Right cardiac atrium (tissue), 5 donors: ENCODE data around the gene PCBP3. TPM values are rescaled to one million over a fixed set of nuclear protein-coding genes. Genes with fewer than 3 reads are reported as not detected.

ENCODE experiments used
- ATAC-seq, 2 donors: fragments of 200-7000 bp; cut with Tn5 transposase; one replicate each; pipeline versions ENCODE4 v1.8.0 to v1.9.1; 2020; ENCODE audit warnings: moderate library complexity in 2 of 2, mild to moderate bottlenecking in 1 of 2
- DNase-seq, 3 donors: peaks; one replicate each; pipeline ENCODE4 v3.0.0-alpha.2; 2020
- H3K27ac ChIP-seq: one replicate; pipeline ENCODE4 v1.5.1; 2013; ENCODE audit warnings: mild to moderate bottlenecking, low read length, control low read depth, moderate library complexity
- H3K27me3 ChIP-seq: one replicate; pipeline ENCODE4 v1.6.1; 2013; ENCODE audit not compliant: control insufficient read depth, insufficient read depth
- H3K4me1 ChIP-seq: one replicate; pipeline ENCODE4 v1.6.1; 2013; ENCODE audit warnings: low read length; ENCODE audit not compliant: control insufficient read depth, insufficient read depth
- H3K4me3 ChIP-seq: one replicate; pipeline ENCODE4 v1.5.1; 2013; ENCODE audit warnings: low read length, control low read depth
- H3K9me3 ChIP-seq: one replicate; pipeline ENCODE4 v1.6.1; 2013; ENCODE audit warnings: low read length; ENCODE audit not compliant: control insufficient read depth
- WGBS: extraction: QIAGEN DNeasy Blood & Tissue Kit; methylation state at CpG from one replicate; pipeline ENCODE4 v1.1.7; 2013; 5-methylcytosine and 5-hydroxymethylcytosine counted together
- intact Hi-C, 4 donors: fragments of 100-400 bp; cut with DNase I; formaldehyde crosslinking; loops; one replicate each; pipeline versions ENCODE4 v1.11.0 to v1.14.0; 2022 to 2023
- polyA plus RNA-seq: library from polyadenylated mRNA; stranded (reverse); fragments of 200-250 nt; gene quantifications from one replicate; pipeline ENCODE4 v1.2.3, GENCODE V29; 2013
- total RNA-seq, 4 donors: library from RNA; stranded (reverse); fragmentation: NEBNext Ultra II Directional; extraction: Animal tissue kit (Norgen Biotek cat#: 25700); gene quantifications; one replicate each; pipeline ENCODE4 v1.2.1, GENCODE V29; 2021
- donor health status: healthy with polysubstance abuse.
- donor health status: DM: no; HTN: yes; CAD: no.
- donor health status: DM: no; HTN: no; CAD: no.
- donor health status: DM: no; HTN: yes; CAD: no; lungs with severe emphysema.
- donor health status: DM: yes; HTN: yes; CAD: no.

PCBP3 gene
- total and polyA plus RNA-seq, 5 donors, result 1.2 to 4.9 (median 3.4) TPM

DNA sequence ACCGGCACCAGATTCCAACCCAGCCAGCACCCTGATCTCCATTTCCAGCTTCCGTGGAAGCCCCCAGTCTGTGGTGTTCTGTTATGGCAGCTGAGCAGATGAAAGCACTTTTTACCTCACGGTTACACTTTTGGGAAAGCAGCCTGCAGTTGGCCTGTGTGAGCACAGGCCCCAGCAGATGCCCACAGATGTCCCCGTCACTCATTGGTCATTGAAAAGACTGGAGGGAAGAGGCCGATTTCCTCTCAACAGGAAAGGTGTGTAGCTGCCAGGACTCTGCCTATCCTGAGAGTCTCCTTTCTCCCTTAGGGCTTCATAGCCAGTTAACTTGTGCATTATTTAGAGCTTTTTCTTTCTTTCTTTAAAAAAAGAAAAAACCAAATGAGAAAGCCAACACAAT is 123.0 kb downstream of the PCBP3 start:
- no peaks in the 10 kb centered on the region for H3K9me3 ChIP-seq
- no peaks in the 10 kb centered on the region for H3K4me1 ChIP-seq
- H3K27me3 ChIP-seq, result no peaks in the 10 kb centered on the region
- WGBS, result 84% methylated on average over 5 of the region's 5 CpGs
- intact Hi-C loops, result no loop called here
- no peak overlapping the region for H3K4me3 ChIP-seq
- ATAC-seq, result no peak
- no peak for DNase-seq
- H3K27ac ChIP-seq, result no peak overlapping the region

DNA sequence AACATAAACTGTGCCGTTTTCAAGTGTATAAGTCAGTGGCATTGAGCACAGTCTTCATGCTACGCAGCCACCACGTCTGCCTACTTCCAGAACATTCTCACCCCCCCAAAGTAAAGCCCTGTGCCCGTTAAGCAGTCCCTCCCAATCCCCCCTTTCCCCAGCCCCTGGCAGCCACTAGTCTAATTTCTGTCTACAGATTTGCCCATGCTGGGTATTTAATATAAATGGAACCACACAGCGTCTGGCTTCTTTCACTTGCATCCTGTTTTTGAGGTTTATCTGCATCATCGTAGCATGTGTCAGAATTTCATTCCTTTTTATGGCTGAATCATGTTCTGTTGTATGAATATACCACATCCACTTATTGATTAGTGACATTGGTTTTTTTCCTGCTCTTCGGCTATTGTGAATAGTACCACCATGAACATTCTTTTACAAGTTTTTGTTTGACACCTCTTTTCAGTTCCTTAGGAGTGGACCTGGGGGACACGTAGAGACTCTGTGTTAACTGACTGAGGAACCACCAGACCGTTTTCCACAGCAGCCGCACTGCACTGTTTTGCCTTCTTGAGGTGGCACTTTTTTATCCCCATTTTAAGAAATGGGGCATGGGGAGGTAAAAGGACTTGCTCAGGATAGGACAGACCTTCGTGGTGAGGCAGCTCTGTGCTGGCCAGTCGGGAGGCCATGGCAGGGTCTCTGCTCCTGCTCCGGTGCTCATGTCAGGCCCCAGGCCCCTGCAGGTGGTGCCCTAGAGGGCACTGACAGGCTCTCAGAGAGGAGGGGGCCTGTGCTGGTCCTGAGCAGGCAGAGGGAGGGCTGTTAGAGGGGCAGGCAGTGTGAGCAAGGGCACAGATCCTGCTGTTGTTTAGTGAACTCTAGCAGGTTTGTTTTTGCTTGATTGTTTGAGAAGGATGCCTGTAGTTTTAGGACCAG is 123.8 kb downstream of the PCBP3 start:
- intact Hi-C loops, result no loop called here
- H3K27ac ChIP-seq, result no peak overlapping the region
- H3K4me3 ChIP-seq, result no peak overlapping the region
- no peak for DNase-seq
- H3K4me1 ChIP-seq, result no peaks in the 10 kb centered on the region
- 78% methylated on average over 13 of the region's 13 CpGs for WGBS
- H3K9me3 ChIP-seq, result no peaks in the 10 kb centered on the region
- no peak for ATAC-seq
- no peaks in the 10 kb centered on the region for H3K27me3 ChIP-seq

DNA sequence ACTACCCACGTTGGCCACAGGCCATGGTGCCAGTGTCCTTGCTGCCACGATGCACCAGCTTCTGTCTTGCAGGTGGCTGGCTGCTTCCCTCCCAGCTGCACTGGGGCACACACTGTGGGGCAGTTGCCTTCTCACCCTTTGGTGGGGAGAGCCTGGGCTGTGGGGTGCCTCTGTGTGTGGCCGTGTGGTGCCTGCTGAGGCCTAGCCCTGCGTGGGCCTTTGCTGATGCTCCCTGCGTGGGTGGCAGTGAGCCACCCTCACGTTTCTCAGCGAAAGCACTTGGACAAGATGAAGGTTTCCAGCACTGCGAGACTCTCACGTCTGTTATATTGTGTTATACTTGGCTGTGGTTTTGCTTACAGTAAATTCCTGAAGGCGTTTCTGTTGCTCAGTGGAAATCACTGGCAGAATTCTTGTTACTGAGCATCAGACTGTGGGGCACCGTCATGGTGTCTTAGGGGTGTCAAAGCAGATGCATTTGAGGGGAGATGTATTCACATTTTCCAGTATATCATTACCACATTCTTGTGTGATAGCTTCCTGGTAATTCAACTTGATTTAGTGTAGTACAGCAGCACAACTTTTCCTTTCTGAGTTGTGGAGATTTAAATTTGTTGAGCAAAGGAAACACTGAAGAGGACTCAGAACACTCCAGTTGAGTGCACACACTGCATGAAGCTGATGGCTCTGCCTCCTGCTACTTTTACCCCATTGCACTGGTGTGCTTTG is 124.7 kb downstream of the PCBP3 start:
- no peaks in the 10 kb centered on the region for H3K4me1 ChIP-seq
- H3K9me3 ChIP-seq, result no peaks in the 10 kb centered on the region
- H3K4me3 ChIP-seq, result no peak overlapping the region
- H3K27me3 ChIP-seq, result no peaks in the 10 kb centered on the region
- ATAC-seq (peak in 1 of 2 donors; percentile 47), DNase-seq (no peak)
- no peak overlapping the region for H3K27ac ChIP-seq
- intact Hi-C loops, result no loop called here
- 38% methylated on average over 11 of the region's 11 CpGs for WGBS

DNA sequence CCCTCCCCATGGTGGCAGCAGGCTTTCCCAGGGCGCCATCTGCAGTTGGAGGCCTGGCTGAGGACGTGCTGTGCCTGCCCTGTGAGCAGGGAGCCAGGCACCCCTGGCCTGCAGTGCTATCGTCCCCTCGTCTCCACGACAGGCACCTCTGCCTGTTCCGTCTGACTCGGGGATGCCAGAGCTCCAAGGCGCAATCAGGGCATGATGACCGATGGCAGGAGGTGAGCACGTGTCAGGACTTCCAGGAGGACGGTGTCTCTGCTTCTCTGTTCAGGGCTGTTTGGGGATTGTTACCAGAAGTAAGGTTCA is 125.2 kb downstream of the PCBP3 start:
- H3K4me1 ChIP-seq, result no peaks in the 10 kb centered on the region
- no peaks in the 10 kb centered on the region for H3K9me3 ChIP-seq
- intact Hi-C loops, result no loop called here
- no peak for ATAC-seq
- no peaks in the 10 kb centered on the region for H3K27me3 ChIP-seq
- no peak overlapping the region for H3K4me3 ChIP-seq
- no peak for DNase-seq
- 81% methylated on average over 11 of the region's 11 CpGs for WGBS
- no peak overlapping the region for H3K27ac ChIP-seq

DNA sequence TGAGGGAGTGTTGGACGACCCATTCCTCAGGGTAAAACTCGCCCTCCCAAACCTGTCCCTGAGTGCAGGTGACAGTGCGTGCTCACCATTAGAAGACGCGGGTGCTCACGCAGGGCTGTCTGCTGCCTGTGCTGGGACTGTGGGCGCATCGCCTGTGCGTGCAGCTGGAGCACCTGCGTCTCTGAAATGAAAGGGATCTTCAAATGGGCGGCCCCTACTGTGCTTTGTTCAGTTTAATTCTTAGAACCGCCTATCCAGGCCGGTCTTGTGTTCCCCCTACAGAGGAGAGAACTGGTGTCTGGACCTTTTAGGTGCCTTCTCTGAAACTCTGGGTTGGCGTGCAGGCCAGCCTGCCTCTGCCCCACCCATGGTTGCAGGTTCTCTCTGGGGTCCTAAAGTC is 125.8 kb downstream of the PCBP3 start:
- intact Hi-C loops, result no loop called here
- ATAC-seq, result peak in 1 of 2 donors; percentile 19
- WGBS, result 91% methylated on average over 14 of the region's 14 CpGs

DNA sequence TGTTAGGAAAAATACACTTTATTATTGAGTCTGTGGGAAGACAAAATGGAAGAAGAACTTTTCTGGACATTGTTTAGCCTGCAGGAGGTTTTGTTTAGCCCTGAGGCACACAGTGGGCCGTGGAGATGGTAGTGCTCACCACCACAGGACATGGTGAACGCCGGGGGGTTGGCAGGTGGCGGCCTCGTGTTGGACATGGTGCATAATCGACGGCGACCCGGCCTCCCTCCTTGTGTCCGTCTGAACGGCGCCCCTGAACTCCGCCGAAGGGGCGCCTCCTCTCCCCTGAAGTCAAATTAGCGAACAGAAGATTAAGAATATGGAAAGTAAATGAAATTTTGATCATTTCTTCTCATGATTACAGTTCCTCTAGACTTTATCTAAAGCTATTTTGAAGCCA is 126.4 kb downstream of the PCBP3 start:
- no peaks in the 10 kb centered on the region for H3K4me1 ChIP-seq
- intact Hi-C loops, result no loop called here
- no peak overlapping the region for H3K4me3 ChIP-seq
- no peak overlapping the region for H3K27ac ChIP-seq
- H3K9me3 ChIP-seq, result no peaks in the 10 kb centered on the region
- ATAC-seq, result no peak
- DNase-seq, result no peak
- 90% methylated on average over 16 of the region's 16 CpGs for WGBS
- no peaks in the 10 kb centered on the region for H3K27me3 ChIP-seq

More for the DNA sequence above, 125.8 kb downstream of the PCBP3 start:
- H3K4me3 ChIP-seq, result no peak overlapping the region
- DNase-seq, result no peak
- H3K9me3 ChIP-seq, result no peaks in the 10 kb centered on the region
- H3K4me1 ChIP-seq, result no peaks in the 10 kb centered on the region
- H3K27ac ChIP-seq, result no peak overlapping the region
- no peaks in the 10 kb centered on the region for H3K27me3 ChIP-seq

DNA sequence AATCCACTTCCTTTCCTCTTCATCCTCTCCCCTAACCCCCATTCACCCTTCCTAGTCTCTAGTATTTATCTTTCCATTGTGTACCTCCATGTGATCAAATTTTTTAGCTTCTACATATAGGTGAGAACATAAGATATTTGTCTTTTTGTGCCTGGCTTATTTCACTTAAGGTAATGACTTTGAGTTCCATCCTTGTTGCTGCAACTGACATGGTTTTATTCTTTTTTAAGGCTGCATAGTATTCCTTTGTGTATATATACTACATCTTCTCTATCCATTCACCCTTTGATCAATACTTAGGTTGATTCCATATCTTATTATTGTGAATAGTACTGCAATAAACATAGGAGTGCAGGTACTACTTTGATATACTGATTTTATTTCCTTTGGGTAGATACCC is 128.7 kb downstream of the PCBP3 start:
- H3K4me3 ChIP-seq, result no peak overlapping the region
- intact Hi-C loops, result no loop called here
- ATAC-seq (no peak), DNase-seq (no peak)
- no peaks in the 10 kb centered on the region for H3K27me3 ChIP-seq
- no peaks in the 10 kb centered on the region for H3K9me3 ChIP-seq
- no peak overlapping the region for H3K27ac ChIP-seq
- H3K4me1 ChIP-seq, result no peaks in the 10 kb centered on the region

DNA sequence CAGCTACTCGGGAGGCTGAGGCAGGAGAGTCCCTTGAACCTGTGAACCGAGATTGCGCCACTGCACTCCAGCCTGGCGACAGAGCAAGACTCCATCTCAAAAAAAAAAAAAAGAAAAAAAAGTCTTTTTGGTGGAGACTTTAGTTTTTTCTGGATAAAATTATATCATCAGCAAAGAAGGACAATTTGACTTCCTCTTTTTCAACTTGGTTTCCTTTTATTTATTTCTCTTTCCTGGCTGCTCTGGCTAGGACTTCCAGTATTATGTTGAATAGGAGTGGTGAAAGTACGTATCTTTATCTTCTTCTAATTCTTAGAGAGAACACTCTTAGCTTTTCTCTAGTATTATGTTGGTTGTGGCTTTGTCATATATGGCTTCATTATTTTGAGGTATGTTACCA is 130.8 kb downstream of the PCBP3 start:
- DNase-seq, result peak in 1 of 3 donors; percentile 58
- H3K4me1 ChIP-seq, result no peaks in the 10 kb centered on the region
- ATAC-seq, result no peak
- H3K27ac ChIP-seq, result no peak overlapping the region
- intact Hi-C loops, result no loop called here
- no peak overlapping the region for H3K4me3 ChIP-seq
- H3K9me3 ChIP-seq, result no peaks in the 10 kb centered on the region
- H3K27me3 ChIP-seq, result no peaks in the 10 kb centered on the region
- 75% methylated on average over 5 of the region's 5 CpGs for WGBS

DNA sequence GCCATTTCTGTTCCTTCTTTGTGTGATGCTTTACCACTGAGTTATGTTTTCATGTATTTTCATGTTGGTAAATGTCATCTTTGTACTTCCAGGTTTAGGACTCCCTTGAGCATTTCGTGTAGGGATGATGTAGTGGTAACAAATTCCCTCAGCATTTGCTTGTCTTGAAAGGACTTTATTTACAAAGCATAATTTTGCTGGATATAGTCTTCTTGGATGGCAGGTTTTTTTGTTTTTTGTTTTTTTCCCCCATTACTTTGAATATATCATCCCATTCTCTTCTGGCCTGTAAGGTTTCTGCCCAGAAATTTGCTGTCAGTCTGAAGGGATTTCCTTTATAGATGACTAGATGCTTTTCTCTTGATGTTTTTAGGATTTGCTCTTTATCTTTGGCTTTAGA is 133.4 kb downstream of the PCBP3 start:
- Histone ChIP-seq H3K9me3 (no peaks in the 10 kb centered on the region), H3K27ac (no peak overlapping the region), H3K27me3 (no peaks in the 10 kb centered on the region), H3K4me1 (no peaks in the 10 kb centered on the region), H3K4me3 (no peak overlapping the region)
- no peak for ATAC-seq
- DNase-seq, result no peak
- WGBS, result 87% methylated on average over 1 of the region's 1 CpG
- intact Hi-C loops, result no loop called here

DNA sequence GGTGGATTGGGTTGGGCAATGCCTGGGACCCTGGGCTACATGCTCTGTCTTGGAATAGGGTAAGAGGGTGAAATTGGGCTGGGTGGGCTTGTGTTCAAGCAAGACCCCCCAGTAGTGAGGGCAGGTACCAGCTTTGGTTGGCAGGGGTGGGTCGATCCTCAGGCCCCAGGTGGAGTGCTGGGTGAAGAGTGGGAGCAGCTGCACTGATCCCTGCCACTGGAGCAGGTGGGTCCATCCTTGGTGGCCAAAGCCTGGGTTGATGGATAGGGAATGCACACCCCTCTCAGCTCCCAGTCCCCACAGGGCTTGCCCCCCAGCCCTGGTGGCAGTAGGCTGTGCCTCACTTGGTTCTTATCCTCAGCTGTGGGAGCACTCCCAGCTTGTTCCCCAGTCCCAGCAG is 135.2 kb downstream of the PCBP3 start:
- H3K27me3 ChIP-seq, result no peaks in the 10 kb centered on the region
- no peak overlapping the region for H3K27ac ChIP-seq
- no peaks in the 10 kb centered on the region for H3K9me3 ChIP-seq
- no peak for DNase-seq
- no peaks in the 10 kb centered on the region for H3K4me1 ChIP-seq
- 86% methylated on average over 1 of the region's 1 CpG for WGBS
- ATAC-seq, result no peak
- intact Hi-C loops, result no loop called here
- H3K4me3 ChIP-seq, result no peak overlapping the region

DNA sequence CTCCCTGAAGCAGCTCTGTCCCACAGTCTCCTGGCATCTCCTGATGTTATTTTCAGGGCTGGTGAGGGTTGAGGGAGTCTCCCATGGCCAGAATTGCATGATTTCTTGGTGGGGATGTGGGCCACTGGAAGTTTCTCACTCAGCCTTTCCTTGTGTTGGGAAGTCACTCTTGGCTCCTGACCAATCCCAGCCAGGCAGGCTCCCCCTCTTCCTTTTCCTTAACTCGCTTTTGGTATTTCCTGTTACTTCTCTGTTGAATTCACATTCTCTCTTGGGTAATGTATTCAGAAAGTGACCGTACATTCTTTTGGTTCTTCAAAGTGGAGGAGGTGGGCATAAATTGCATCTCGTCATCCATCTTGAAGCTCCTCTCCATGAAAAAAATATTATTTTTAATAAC is 135.7 kb downstream of the PCBP3 start:
- Histone ChIP-seq H3K27ac (no peak overlapping the region), H3K4me3 (no peak overlapping the region), H3K27me3 (no peaks in the 10 kb centered on the region), H3K9me3 (no peaks in the 10 kb centered on the region), H3K4me1 (no peaks in the 10 kb centered on the region)
- ATAC-seq (no peak), DNase-seq (no peak)
- 50% methylated on average over 3 of the region's 3 CpGs for WGBS
- intact Hi-C loops, result no loop called here
